A549 (cell line): ENCODE measurements around the gene NCL. TPM values are rescaled to one million over a fixed set of nuclear protein-coding genes. Genes with fewer than 3 reads are reported as not detected.
A peak's percentile ranks its signal among the peaks of the same experiment; 100 is the strongest.

Experiments
- ATAC-seq, 2 experiments: fragments of 200-7000 bp in 1 of 2; fragments of >200 bp in 1 of 2; cut with Nextera tagmentation in 1 of 2; cut with Tn5 transposase in 1 of 2; 3 replicates each; pipeline versions ENCODE4 v1.8.0 to v1.9.1; 2018 to 2020; ENCODE audit warnings: mild to moderate bottlenecking in 1 of 2, moderate library complexity in 1 of 2
- CTCF ChIA-PET: fragments of 300-600 bp; sonication (Branson Sonifier 250); formaldehyde crosslinking; extraction: SDS; loops from one replicate; lab custom pipeline; 2021; ENCODE audit warnings: antibody characterized with exemption, inconsistent platforms; lab: Yijun Ruan, JAX
- POLR2A ChIA-PET: fragments of 350-600 bp; formaldehyde crosslinking; extraction: SDS; loops from one replicate; lab custom pipeline; 2021; ENCODE audit warnings: antibody characterized with exemption, inconsistent platforms; lab: Yijun Ruan, JAX
- DNase-seq, 2 experiments: peaks; one replicate each; pipeline versions ENCODE4 v3.0.0 to v3.0.0-alpha.2; 2011 to 2016; ENCODE audit warnings: low read depth in 1 of 2, low spot score in 1 of 2
- FAIRE-seq: peaks from 2 replicates; lab custom pipeline; 2011; peaks lifted over from hg19 to GRCh38; lab: Jason Lieb, UNC
- H3K27ac ChIP-seq, 2 experiments: fragments of >200 bp; sonication (Bioruptor Twin); formaldehyde crosslinking; 3 replicates each; pipeline ENCODE4 v1.5.1; 2016 to 2017
- H3K4me1 ChIP-seq: fragments of >200 bp; sonication (Bioruptor Twin); formaldehyde crosslinking; 3 replicates; pipeline ENCODE4 v1.6.1; 2016
- H3K4me2 ChIP-seq: fragments of >200 bp; sonication (Bioruptor Twin); formaldehyde crosslinking; 3 replicates; pipeline ENCODE4 v1.6.1; 2016
- H3K4me3 ChIP-seq: fragments of >200 bp; sonication (Bioruptor Twin); formaldehyde crosslinking; 3 replicates; pipeline ENCODE4 v1.5.1; 2016
- H3K9me3 ChIP-seq: fragments of >200 bp; sonication (Bioruptor Twin); formaldehyde crosslinking; 3 replicates; pipeline ENCODE4 v1.6.1; 2016
- CBX2 ChIP-seq: fragments of 200-600 bp; sonication (generic); IDR thresholded peaks from 2 replicates; pipeline ENCODE4 v1.6.1; 2016; ENCODE audit warnings: low read depth, mild to moderate bottlenecking, borderline replicate concordance
- E2F6 ChIP-seq: IDR thresholded peaks from 2 replicates; pipeline ENCODE4 v1.6.1; 2012; ENCODE audit warnings: low read depth, borderline replicate concordance
- EHMT2 ChIP-seq: fragments of 200-600 bp; sonication (generic); IDR thresholded peaks from 2 replicates; pipeline ENCODE4 v1.6.1; 2016; ENCODE audit warnings: antibody characterized with exemption, low read depth, mild to moderate bottlenecking, moderate library complexity
- EP300 ChIP-seq, 2 experiments: fragments of >200 bp; sonication (Bioruptor Twin); formaldehyde crosslinking; IDR thresholded peaks; 2 replicates in 1 of 2; 3 replicates in 1 of 2; pipeline ENCODE4 v1.6.1; 2016 to 2017
- ESRRA ChIP-seq: fragments of 150-350 bp; IDR thresholded peaks from 2 replicates; pipeline ENCODE4 v1.6.1; 2014; ENCODE audit warnings: mild to moderate bottlenecking, low read length, borderline replicate concordance
- FOSB ChIP-seq: fragments of 250-450 bp; sonication (Bioruptor Pico); IDR thresholded peaks from 2 replicates; pipeline ENCODE4 v1.5.0; 2020; ENCODE audit warnings: mild to moderate bottlenecking, moderate library complexity
- FOSL2 ChIP-seq, 2 experiments: fragments of 450-650 bp in 1 of 2; fragments of >200 bp in 1 of 2; sonication (Bioruptor Twin) in 1 of 2; formaldehyde crosslinking; IDR thresholded peaks; 2 replicates each; pipeline versions ENCODE4 v1.5.0 to v1.6.1; 2016 to 2020; ENCODE audit warnings: mild to moderate bottlenecking in 1 of 2, moderate library complexity in 1 of 2
- HDAC2 ChIP-seq: fragments of 200-600 bp; sonication (generic); IDR thresholded peaks from 2 replicates; pipeline ENCODE4 v1.6.1; 2016
- HES2 ChIP-seq: fragments of >200 bp; sonication (Bioruptor Twin); formaldehyde crosslinking; IDR thresholded peaks from 2 replicates; pipeline ENCODE4 v1.6.1; 2016
- HOXA7 ChIP-seq: fragments of 250-450 bp; sonication (Bioruptor Pico); IDR thresholded peaks from 2 replicates; pipeline ENCODE4 v1.5.0; 2020; ENCODE audit warnings: mild to moderate bottlenecking, moderate library complexity
- KDM1A ChIP-seq: fragments of 200-600 bp; sonication (generic); IDR thresholded peaks from 2 replicates; pipeline ENCODE4 v1.6.1; 2016; ENCODE audit warnings: low read depth, mild to moderate bottlenecking
- MAX ChIP-seq: IDR thresholded peaks from 2 replicates; pipeline ENCODE4 v1.6.1; 2012
- MAZ ChIP-seq: fragments of 150-350 bp; IDR thresholded peaks from 2 replicates; pipeline ENCODE4 v1.6.1; 2014; ENCODE audit warnings: antibody characterized with exemption, low read depth, low read length, borderline replicate concordance
- POLR2AphosphoS2 ChIP-seq: conservative IDR thresholded peaks from 2 replicates; pipeline ENCODE4 v1.6.1; 2012; ENCODE audit warnings: low read length, improper control_type of control experiment, inconsistent platforms
- RAD21 ChIP-seq, 2 experiments: fragments of >200 bp in 1 of 2; sonication (Bioruptor Twin) in 1 of 2; formaldehyde crosslinking in 1 of 2; IDR thresholded peaks in 1 of 2; conservative IDR thresholded peaks in 1 of 2; 2 replicates in 1 of 2; 3 replicates in 1 of 2; pipeline ENCODE4 v1.6.1; 2012 to 2018; ENCODE audit warnings: inconsistent platforms in 1 of 2
- RARB ChIP-seq: fragments of 250-450 bp; sonication (Bioruptor Pico); IDR thresholded peaks from 2 replicates; pipeline ENCODE4 v1.8.0; 2021; ENCODE audit warnings: mild to moderate bottlenecking, moderate library complexity
- RFX5 ChIP-seq: fragments of 450-650 bp; IDR thresholded peaks from 2 replicates; pipeline ENCODE4 v1.7.1; 2014; ENCODE audit warnings: antibody characterized with exemption, mild to moderate bottlenecking, moderate library complexity
- RNF2 ChIP-seq: fragments of 200-600 bp; sonication (generic); IDR thresholded peaks from 2 replicates; pipeline ENCODE4 v1.6.1; 2016; ENCODE audit warnings: low read depth, mild to moderate bottlenecking, antibody characterized with exemption, moderate library complexity, borderline replicate concordance
- SMC3 ChIP-seq: fragments of >200 bp; sonication (Bioruptor Twin); formaldehyde crosslinking; IDR thresholded peaks from 3 replicates; pipeline ENCODE4 v1.6.1; 2018; ENCODE audit warnings: inconsistent platforms
- SREBF2 ChIP-seq: fragments of 450-650 bp; IDR thresholded peaks from 2 replicates; pipeline ENCODE4 v1.6.1; 2014; ENCODE audit warnings: mild to moderate bottlenecking, moderate library complexity
- USF2 ChIP-seq: fragments of 450-650 bp; IDR thresholded peaks from 2 replicates; pipeline ENCODE4 v1.6.1; 2014; ENCODE audit warnings: antibody characterized with exemption
- ZC3H11A ChIP-seq: fragments of 450-650 bp; IDR thresholded peaks from 2 replicates; pipeline ENCODE4 v1.6.1; 2014; ENCODE audit warnings: antibody characterized with exemption, mild to moderate bottlenecking
- ZFP36 ChIP-seq: fragments of 450-650 bp; IDR thresholded peaks from 2 replicates; pipeline ENCODE4 v1.6.1; 2014; ENCODE audit warnings: borderline replicate concordance; ENCODE audit not compliant: partially characterized antibody
- ZSCAN20 ChIP-seq: fragments of 250-450 bp; sonication (Bioruptor Pico); IDR thresholded peaks from 2 replicates; pipeline ENCODE4 v1.8.0; 2022; ENCODE audit warnings: mild to moderate bottlenecking, moderate library complexity
- WGBS: methylation state at CpG from one replicate; pipeline ENCODE4 v1.1.6; 2017; ENCODE audit errors: missing lambda C conversion rate; 5-methylcytosine and 5-hydroxymethylcytosine counted together
- polyA plus RNA-seq, 4 experiments: library from polyadenylated mRNA; depleted of rRNA in 3 of 4; stranded (reverse); fragments of >200 nt; fragmentation: RNase III in 1 of 4; extraction: RNeasy Plus Mini Kit Qiagen cat#74134 plus additional on column Dnase treatment in 1 of 4; gene quantifications; 2 replicates in 3 of 4; 3 replicates in 1 of 4; pipeline ENCODE4 v1.2.3, GENCODE V29; 2011 to 2017
- TF ChIP-seq, protein P1 (sequence below): fragments of >200 bp; sonication (Bioruptor Twin); formaldehyde crosslinking; IDR thresholded peaks from 3 replicates; pipeline ENCODE4 v1.5.1; 2016
- TF ChIP-seq, protein P2 (sequence below): fragments of 250-450 bp; sonication (Bioruptor Pico); IDR thresholded peaks from 2 replicates; pipeline ENCODE4 v1.5.0; 2021; ENCODE audit warnings: mild to moderate bottlenecking, moderate library complexity, borderline replicate concordance

NCL gene
- polyA plus RNA-seq, 2 of the 4 experiments (the other 2 are of a cell fraction) = 390 to 766 TPM

DNA sequence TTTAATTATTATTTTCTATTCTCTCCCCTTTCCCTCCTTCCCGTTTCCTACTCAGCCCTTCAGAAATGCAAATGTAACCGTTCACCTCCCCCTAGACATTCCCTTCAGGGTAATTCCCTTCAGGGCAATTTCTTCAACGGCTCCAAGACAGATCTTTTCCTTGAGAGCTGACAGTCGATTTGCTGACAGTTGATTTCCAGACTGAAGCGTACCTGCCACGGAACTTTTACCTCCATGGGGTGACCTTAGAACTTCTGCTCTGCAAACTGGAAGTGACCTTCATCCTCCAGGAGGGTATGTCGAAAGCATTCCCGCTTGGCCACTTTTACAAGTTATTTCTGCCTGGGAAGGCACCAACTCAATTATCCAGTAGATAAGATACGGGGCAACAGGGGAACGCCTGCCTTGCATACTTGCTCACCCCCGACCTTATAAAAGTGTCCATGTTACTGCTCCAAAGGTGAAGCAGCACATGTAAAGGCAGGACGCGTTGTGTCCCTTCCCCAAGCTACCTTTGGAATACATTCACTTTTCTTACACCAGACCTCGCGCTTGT, 50.3 kb downstream of the NCL start:
- no peak for ATAC-seq
- Histone ChIP-seq H3K27ac (no peak overlapping the region), H3K9me3 (peaks cover 9% of the 10 kb centered on the region), H3K4me2 (no peak overlapping the region), H3K4me3 (no peak overlapping the region), H3K4me1 (peaks cover 4% of the 10 kb centered on the region; the same call in 2 of the 3 replicates)
- DNase-seq = no peak
- 75% methylated on average over 15 of the region's 15 CpGs for WGBS
- POLR2A ChIA-PET = no interaction called here
- CTCF ChIA-PET = interaction anchor here (2.5 to 20.2 kb wide), 6 partner anchors 16 to 190 kb away, joined by 14 to 333 read pairs (median 80); partner anchors contain the start of gene B3GNT7
- no peak for FAIRE-seq
- TF ChIP-seq SMC3 = no peak
- TF ChIP-seq HOXA7 (CRISPR knock-in tag) = no peak
- TF ChIP-seq ZC3H11A = no peak
- TF ChIP-seq HDAC2 = no peak
- TF ChIP-seq EP300 (IDR thresholded peaks at IDR 0.05) = no peak
- no peak for TF ChIP-seq RFX5
- TF ChIP-seq ESRRA = no peak
- TF ChIP-seq, protein P1, sequence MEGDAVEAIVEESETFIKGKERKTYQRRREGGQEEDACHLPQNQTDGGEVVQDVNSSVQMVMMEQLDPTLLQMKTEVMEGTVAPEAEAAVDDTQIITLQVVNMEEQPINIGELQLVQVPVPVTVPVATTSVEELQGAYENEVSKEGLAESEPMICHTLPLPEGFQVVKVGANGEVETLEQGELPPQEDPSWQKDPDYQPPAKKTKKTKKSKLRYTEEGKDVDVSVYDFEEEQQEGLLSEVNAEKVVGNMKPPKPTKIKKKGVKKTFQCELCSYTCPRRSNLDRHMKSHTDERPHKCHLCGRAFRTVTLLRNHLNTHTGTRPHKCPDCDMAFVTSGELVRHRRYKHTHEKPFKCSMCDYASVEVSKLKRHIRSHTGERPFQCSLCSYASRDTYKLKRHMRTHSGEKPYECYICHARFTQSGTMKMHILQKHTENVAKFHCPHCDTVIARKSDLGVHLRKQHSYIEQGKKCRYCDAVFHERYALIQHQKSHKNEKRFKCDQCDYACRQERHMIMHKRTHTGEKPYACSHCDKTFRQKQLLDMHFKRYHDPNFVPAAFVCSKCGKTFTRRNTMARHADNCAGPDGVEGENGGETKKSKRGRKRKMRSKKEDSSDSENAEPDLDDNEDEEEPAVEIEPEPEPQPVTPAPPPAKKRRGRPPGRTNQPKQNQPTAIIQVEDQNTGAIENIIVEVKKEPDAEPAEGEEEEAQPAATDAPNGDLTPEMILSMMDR = no peak
- TF ChIP-seq EHMT2 = no peak
- no peak for TF ChIP-seq HES2
- no peak for TF ChIP-seq SREBF2
- no peak for TF ChIP-seq ZSCAN20

GRCh38 chr2:231413456-231413855, 50.8 kb downstream of the NCL start:
- no peak for ATAC-seq
- no peak overlapping the region for H3K4me3 ChIP-seq
- WGBS = 86% methylated on average over 6 of the region's 6 CpGs
- no peak for DNase-seq
- no peak overlapping the region for H3K27ac ChIP-seq
- H3K4me2 ChIP-seq = no peak overlapping the region
- FAIRE-seq = no peak
- peaks cover 9% of the 10 kb centered on the region for H3K9me3 ChIP-seq
- ChIA-PET POLR2A (no interaction called here), CTCF (interaction anchor here (1.1 to 20.2 kb wide), 16 partner anchors 9 to 329 kb away, joined by 3 to 333 read pairs (median 6); partner anchors contain the start of gene B3GNT7)
- TF ChIP-seq EHMT2 = no peak
- no peak for TF ChIP-seq USF2
- TF ChIP-seq ZFP36 = no peak
- no peak for TF ChIP-seq MAX
- TF ChIP-seq E2F6 = no peak
- no peak for TF ChIP-seq SREBF2
- peaks cover 4% of the 10 kb centered on the region; the same call in 2 of the 3 replicates for H3K4me1 ChIP-seq

- ATAC-seq = peak; percentile 32 to 36; a peak in 5 of 6 replicates
- ChIA-PET POLR2A (interaction anchor here (1.2 to 1.5 kb wide), 4 partner anchors 12 to 185 kb away, joined by 3 to 9 read pairs (median 4); partner anchors contain the start of gene NCL), CTCF (interaction anchor here (0.6 to 20.2 kb wide), 59 partner anchors 8 to 510 kb away, joined by 3 to 333 read pairs (median 5); partner anchors contain the start of gene B3GNT7)
- H3K4me1 ChIP-seq = peaks cover 4% of the 10 kb centered on the region; the same call in 2 of the 3 replicates
- H3K4me3 ChIP-seq = peak overlapping the region; percentile 62
- peak overlapping the region; percentile 24 to 92; a peak in 5 of 6 replicates for H3K27ac ChIP-seq
- no peak for FAIRE-seq
- H3K4me2 ChIP-seq = peak overlapping the region; percentile 84
- peaks cover 9% of the 10 kb centered on the region for H3K9me3 ChIP-seq
- WGBS = 29% methylated on average over 9 of the region's 9 CpGs
- DNase-seq = no peak
- TF ChIP-seq, protein P2, sequence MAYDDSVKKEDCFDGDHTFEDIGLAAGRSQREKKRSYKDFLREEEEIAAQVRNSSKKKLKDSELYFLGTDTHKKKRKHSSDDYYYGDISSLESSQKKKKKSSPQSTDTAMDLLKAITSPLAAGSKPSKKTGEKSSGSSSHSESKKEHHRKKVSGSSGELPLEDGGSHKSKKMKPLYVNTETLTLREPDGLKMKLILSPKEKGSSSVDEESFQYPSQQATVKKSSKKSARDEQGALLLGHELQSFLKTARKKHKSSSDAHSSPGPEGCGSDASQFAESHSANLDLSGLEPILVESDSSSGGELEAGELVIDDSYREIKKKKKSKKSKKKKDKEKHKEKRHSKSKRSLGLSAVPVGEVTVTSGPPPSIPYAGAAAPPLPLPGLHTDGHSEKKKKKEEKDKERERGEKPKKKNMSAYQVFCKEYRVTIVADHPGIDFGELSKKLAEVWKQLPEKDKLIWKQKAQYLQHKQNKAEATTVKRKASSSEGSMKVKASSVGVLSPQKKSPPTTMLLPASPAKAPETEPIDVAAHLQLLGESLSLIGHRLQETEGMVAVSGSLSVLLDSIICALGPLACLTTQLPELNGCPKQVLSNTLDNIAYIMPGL = no peak
- TF ChIP-seq MAZ = no peak
- no peak for TF ChIP-seq RARB (CRISPR knock-in tag)
- TF ChIP-seq RAD21 (conservative IDR thresholded peaks at IDR 0.05 in 1 of 2, IDR thresholded peaks at IDR 0.05 in 1 of 2) = no peak; a peak in 1 of 5 replicates
- TF ChIP-seq USF2 = no peak
- TF ChIP-seq FOSL2 (IDR thresholded peaks at IDR 0.05) = no peak
- no peak for TF ChIP-seq FOSL2 (CRISPR knock-in tag; IDR thresholded peaks at IDR 0.05)
- TF ChIP-seq FOSB = no peak
- no peak for TF ChIP-seq ZSCAN20
- no peak for TF ChIP-seq CBX2
- no peak for TF ChIP-seq HOXA7 (CRISPR knock-in tag)
- no peak for TF ChIP-seq RNF2
- TF ChIP-seq KDM1A = no peak
- no peak for TF ChIP-seq POLR2AphosphoS2
These were observed 51.7 kb downstream of the NCL start for GRCh38 chr2:231412618-231412963.
